Large intestine (tissue), 3 donors: Measurements from ENCODE around the gene BTRC. TPM values are rescaled to one million over a fixed set of nuclear protein-coding genes. Genes with fewer than 3 reads are reported as not detected.

Experiments used
- DNase-seq, 2 donors: peaks; one replicate each; pipeline versions ENCODE4 v3.0.0 to v3.0.0-alpha.2; 2013
- H3K27ac ChIP-seq: one replicate; pipeline ENCODE4 v1.5.1; 2013; ENCODE audit warnings: low read length
- H3K27me3 ChIP-seq: 2 replicates; pipeline ENCODE4 v1.6.1; 2013; ENCODE audit warnings: low read length; ENCODE audit not compliant: control insufficient read depth, insufficient read depth
- H3K36me3 ChIP-seq: 2 replicates; pipeline ENCODE4 v1.6.1; 2013; ENCODE audit warnings: low read length; ENCODE audit not compliant: control insufficient read depth, insufficient read depth
- H3K4me1 ChIP-seq: one replicate; pipeline ENCODE4 v1.6.1; 2013; ENCODE audit warnings: low read length; ENCODE audit not compliant: control insufficient read depth, insufficient read depth
- H3K4me3 ChIP-seq: one replicate; pipeline ENCODE4 v1.5.1; 2013; ENCODE audit warnings: low read length
- H3K9me3 ChIP-seq: one replicate; pipeline ENCODE4 v1.6.1; 2013; ENCODE audit warnings: mild to moderate bottlenecking, low read depth, low read length, moderate library complexity; ENCODE audit not compliant: control insufficient read depth
- WGBS: methylation state at CpG from one replicate; pipeline ENCODE4 v1.1.5; 2013; ENCODE audit warnings: low lambda C conversion rate; ENCODE audit not compliant: insufficient coverage; 5-methylcytosine and 5-hydroxymethylcytosine counted together
- polyA plus RNA-seq: library from polyadenylated mRNA; unstranded; fragments of 120-200 nt; gene quantifications from one replicate; pipeline ENCODE4 v1.2.1, GENCODE V29; 2013

The BTRC gene
- polyA plus RNA-seq, 1 donor = 14.4 TPM

DNA sequence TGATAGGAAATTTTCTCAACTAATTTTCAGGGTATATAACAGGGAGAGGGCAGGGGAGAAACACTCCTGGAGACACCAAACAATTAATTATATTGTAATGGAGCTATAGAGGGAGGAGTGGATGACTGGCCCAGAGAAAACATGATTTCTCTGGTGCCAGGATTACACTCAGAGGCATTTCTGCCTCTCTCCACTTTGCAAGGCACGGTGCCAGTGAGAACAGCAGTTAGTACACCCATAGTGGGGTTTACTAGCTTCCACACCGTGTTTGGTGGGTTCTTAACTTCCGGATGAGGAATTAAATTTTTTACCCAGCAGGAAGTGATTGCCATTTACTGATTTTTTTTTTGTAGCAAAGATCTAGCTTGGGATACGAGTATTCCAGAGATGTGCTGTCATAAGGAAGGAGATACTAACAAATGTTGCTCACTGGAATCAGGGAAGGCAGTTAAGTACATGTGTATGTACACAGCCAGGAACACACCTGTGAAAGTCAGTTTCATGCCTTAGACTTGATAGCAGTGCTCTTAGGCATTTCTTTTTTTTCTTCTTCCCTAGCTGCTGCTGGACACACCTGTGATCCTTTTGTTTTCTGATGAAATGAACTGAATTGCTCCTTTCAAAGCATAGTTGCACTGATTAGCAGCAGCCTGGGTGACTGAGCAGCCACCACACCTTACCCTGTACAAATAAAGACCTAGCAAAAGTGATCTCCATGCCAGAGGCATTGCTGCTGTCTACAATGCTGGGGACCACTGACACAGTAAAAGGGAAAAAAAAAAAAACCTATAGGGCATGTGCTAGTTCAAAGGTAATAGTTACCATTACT, 176.0 kb downstream of the BTRC start:
- DNase-seq = peak in 1 of 2 donors; percentile 9
- H3K36me3 ChIP-seq = peaks cover 24% of the 10 kb centered on the region
- WGBS = 60% methylated on average over 1 of the region's 4 CpGs
- H3K4me3 ChIP-seq = no peak overlapping the region
- no peaks in the 10 kb centered on the region for H3K9me3 ChIP-seq
- no peaks in the 10 kb centered on the region for H3K27me3 ChIP-seq
- no peak overlapping the region for H3K27ac ChIP-seq
- no peaks in the 10 kb centered on the region for H3K4me1 ChIP-seq

DNA sequence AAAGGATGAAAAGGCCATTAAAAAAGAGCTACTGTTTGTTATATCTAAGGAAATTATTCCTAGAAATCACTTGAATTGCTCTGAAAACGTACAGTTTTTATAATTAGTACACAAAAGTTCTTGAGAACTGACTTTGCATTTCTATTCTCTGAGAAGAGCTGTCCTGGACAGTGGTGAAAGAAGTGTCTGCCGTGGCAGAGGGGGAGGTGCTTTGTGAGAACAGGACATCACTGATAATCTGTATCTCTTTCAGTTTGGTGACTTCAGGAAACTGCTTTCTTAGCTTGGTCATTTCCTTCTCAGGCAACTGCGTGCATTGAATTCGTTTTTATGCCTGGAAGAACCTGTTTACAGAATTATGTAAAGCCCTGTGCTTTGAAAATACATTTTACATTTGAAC, 182.0 kb downstream of the BTRC start:
- no peak for DNase-seq
- H3K27me3 ChIP-seq = no peaks in the 10 kb centered on the region
- no peak overlapping the region for H3K27ac ChIP-seq
- H3K4me3 ChIP-seq = no peak overlapping the region
- H3K36me3 ChIP-seq = peaks cover 41% of the 10 kb centered on the region
- H3K9me3 ChIP-seq = no peaks in the 10 kb centered on the region
- H3K4me1 ChIP-seq = no peaks in the 10 kb centered on the region
- 86% methylated on average over 1 of the region's 4 CpGs for WGBS

DNA sequence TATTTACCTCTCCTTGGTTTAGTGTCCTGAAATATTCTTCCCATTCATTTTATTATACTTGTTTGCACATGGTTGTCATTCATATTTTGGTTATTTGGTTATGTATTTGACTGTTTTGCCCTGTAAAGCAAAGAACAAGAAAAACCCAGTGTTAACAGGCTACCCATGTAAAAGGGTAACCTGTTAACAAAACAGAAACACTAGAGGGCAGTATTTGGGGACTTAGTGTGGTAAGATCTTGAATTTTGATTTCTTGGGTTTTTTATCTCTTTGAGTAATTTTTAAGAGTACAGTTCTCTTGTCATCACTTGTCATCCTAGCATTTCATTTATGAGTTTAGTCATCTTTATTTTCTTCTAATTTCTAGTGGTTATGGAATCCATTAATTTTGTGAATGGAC, 182.8 kb downstream of the BTRC start:
- Histone ChIP-seq H3K9me3 (no peaks in the 10 kb centered on the region), H3K27me3 (no peaks in the 10 kb centered on the region), H3K4me1 (no peaks in the 10 kb centered on the region), H3K27ac (no peak overlapping the region), H3K4me3 (no peak overlapping the region), H3K36me3 (peaks cover 41% of the 10 kb centered on the region)
- DNase-seq = no peak

DNA sequence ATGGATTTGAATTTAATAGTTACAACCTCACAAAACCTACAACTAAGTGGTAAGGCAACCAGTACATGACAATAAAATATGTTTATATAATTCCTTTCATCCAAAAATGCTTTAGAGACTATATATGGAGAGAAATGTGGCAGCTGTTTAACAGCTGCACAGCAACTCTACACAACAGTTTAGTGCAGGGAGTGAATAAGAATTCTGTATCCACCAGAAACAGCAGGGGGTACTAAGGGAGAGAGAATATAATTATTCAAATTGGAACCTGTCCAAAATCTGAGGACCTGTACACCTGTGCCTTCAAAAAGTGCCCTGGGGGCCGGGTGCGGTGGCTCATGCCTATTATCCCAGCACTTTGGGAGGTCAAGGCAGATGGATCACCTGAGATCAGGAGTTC, 184.5 kb downstream of the BTRC start:
- DNase-seq = no peak
- no CpG with 5 or more reads among the region's 2 CpGs for WGBS
- H3K27ac ChIP-seq = no peak overlapping the region
- peaks cover 28% of the 10 kb centered on the region for H3K36me3 ChIP-seq
- no peaks in the 10 kb centered on the region for H3K27me3 ChIP-seq
- H3K4me3 ChIP-seq = no peak overlapping the region
- no peaks in the 10 kb centered on the region for H3K4me1 ChIP-seq
- no peaks in the 10 kb centered on the region for H3K9me3 ChIP-seq

DNA sequence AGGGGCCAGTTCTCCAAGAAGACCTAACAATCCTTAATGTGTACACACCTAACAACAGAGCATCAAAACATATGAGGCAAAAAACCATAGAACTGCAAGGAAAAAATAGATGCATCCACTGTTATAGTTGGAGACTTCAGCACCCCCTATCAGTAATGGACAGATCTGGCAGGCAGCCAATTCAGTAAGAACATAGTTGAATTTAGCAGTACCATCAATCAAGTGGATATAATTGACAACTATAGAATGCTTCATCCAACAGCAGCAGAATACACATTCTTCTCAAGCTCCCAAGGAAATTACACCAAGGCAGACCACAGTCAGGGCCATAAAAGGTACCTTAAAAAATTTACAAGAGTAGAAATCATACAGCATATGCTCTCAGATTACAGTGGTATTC, 191.9 kb downstream of the BTRC start:
- Histone ChIP-seq H3K9me3 (no peaks in the 10 kb centered on the region), H3K4me1 (no peaks in the 10 kb centered on the region), H3K4me3 (no peak overlapping the region), H3K36me3 (peaks cover 7% of the 10 kb centered on the region), H3K27me3 (no peaks in the 10 kb centered on the region), H3K27ac (no peak overlapping the region)
- DNase-seq = no peak

DNA sequence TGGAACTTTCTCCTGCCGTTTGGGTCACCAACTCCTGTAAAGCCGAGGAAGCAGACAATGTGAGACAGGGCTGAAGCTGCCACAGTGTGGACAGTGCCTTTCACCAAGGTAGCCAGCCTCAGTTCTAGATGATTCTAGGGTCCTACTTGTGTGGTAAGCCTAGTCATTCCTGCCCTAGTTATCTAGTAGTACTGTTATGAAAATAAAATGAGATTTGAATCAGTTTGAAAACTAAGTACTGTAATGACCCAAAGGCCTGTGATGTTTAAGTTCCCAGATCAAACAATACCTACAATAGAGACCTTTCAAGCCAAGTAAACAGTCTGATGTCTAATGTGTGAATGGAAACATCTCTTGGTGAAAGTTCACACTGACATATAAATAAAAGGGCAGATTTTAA, 197.0 kb downstream of the BTRC start:
- no peaks in the 10 kb centered on the region for H3K4me1 ChIP-seq
- peaks cover 35% of the 10 kb centered on the region for H3K36me3 ChIP-seq
- H3K9me3 ChIP-seq = no peaks in the 10 kb centered on the region
- H3K27me3 ChIP-seq = no peaks in the 10 kb centered on the region
- no peak for DNase-seq
- WGBS = no CpG with 5 or more reads among the region's 2 CpGs
- no peak overlapping the region for H3K4me3 ChIP-seq
- H3K27ac ChIP-seq = no peak overlapping the region

DNA sequence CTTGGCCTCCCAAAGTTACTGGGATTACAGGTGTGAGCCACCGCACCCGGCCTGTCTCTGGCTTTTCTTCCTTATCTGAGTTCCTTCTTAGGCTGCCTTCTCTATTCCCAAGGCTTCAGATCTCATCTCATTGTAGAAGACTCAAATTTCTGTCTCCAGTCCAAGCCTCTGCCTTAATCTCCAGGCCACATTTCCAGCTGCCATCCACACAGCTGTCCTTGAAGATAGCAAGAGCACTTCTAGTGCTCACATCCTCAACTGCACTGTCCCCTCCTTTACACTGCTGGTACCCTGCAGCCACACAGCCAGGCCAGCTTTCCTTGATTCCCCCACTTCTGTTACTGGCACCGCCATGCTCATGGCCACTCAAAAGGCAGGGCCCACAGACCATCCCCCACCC, 198.5 kb downstream of the BTRC start:
- Histone ChIP-seq H3K36me3 (peaks cover 35% of the 10 kb centered on the region), H3K27ac (no peak overlapping the region), H3K4me1 (no peaks in the 10 kb centered on the region), H3K27me3 (no peaks in the 10 kb centered on the region), H3K4me3 (no peak overlapping the region), H3K9me3 (no peaks in the 10 kb centered on the region)
- no peak for DNase-seq
- no CpG with 5 or more reads among the region's 3 CpGs for WGBS

DNA sequence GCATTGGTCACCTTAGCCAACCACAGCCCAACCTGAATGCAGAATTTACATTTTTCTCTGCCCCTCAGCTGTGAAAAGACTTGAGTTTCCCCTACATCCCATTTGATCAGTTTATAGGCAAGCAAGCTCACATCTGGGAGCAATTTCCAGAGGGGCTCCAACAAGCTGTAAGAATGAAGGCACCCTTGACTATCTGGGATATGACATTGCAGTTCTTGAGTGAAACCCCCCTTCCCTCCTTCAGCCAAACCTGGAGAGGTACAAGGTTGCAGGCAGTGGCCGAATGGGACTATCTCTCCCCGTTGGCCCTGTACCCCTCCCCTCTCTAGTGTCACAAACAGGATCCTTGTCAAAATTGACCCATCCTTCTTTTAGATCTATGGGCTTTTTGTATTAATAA, 203.6 kb downstream of the BTRC start:
- Histone ChIP-seq H3K4me1 (no peaks in the 10 kb centered on the region), H3K4me3 (no peak overlapping the region), H3K36me3 (peaks cover 20% of the 10 kb centered on the region), H3K27me3 (peaks cover 8% of the 10 kb centered on the region), H3K9me3 (no peaks in the 10 kb centered on the region), H3K27ac (no peak overlapping the region)
- 80% methylated on average over 1 of the region's 2 CpGs for WGBS
- DNase-seq = no peak

DNA sequence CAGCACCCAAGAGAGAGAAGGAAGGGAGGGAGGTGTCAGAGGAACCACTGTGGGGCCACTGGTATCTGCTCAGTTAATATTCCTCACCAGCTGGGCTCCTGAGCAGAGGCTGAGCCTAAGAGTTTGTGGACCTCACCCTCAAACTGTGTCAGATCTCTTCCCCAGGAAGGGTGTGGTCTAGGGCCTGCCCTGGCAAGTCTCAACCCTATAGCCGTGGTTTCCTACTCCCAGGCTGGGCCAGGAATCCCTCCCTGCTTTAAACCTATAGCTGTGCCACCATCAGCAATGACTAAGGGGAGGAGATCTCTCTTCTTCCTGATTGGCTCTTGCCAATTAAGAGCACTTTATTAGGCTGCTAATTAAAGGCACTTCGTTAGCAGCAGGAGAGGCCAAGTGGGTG, 204.2 kb downstream of the BTRC start:
- Histone ChIP-seq H3K27me3 (peaks cover 13% of the 10 kb centered on the region), H3K27ac (no peak overlapping the region), H3K4me3 (no peak overlapping the region), H3K9me3 (no peaks in the 10 kb centered on the region), H3K36me3 (peaks cover 14% of the 10 kb centered on the region), H3K4me1 (no peaks in the 10 kb centered on the region)
- WGBS = no CpG with 5 or more reads among the region's 2 CpGs
- DNase-seq = no peak

DNA sequence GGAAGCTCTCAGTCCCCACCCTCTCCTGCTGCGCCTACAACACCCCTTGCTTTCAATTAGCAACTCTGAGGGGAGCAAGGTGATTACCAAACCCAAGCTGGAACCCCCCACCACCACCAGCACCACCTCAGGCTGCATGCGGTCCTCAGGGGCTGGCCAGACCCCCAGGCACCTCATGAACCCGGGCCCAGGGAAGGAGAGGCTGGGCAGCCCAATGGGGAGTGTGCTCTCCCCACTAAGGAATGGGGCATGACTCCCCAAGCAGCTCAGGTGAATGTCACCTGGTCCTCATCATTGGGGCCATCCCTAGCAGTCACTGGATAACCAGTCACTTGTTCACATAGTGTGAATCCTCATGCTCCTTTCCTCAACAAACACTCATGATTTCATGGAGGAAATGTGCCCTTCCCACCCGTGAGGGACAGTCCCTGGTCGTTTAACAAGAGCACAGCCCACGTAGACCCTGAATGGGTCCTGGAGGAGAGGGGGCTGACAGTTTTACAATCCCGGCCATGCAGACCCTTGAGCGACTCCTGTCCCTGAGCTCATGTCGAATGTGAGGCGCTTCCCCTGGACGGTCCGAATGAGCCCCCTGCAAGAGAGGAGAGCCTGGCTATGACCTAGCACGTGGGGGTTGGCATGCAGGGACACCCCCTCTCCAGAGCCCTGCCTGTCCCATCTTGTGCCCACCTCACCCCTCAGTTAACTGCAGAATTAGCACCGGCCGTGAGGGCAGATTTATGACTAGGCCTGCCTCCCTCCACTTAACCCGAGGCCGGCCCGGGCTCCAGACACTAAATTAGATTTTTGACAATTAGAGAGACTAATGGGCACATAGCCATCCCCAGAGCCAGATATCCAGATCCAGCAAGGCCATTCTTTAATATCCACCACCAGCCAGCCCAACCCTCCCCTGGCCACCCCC, 205.0 kb downstream of the BTRC start:
- H3K4me1 ChIP-seq = no peaks in the 10 kb centered on the region
- no CpG with 5 or more reads among the region's 18 CpGs for WGBS
- peaks cover 8% of the 10 kb centered on the region for H3K36me3 ChIP-seq
- DNase-seq = no peak
- H3K4me3 ChIP-seq = no peak overlapping the region
- H3K27me3 ChIP-seq = peaks cover 16% of the 10 kb centered on the region
- H3K27ac ChIP-seq = no peak overlapping the region
- H3K9me3 ChIP-seq = no peaks in the 10 kb centered on the region
